OCI-LY7 (cell line): Measurements from ENCODE around the gene C3orf18. TPM values are rescaled to one million over a fixed set of nuclear protein-coding genes. Genes with fewer than 3 reads are reported as not detected.
A peak's percentile ranks its signal among the peaks of the same experiment; 100 is the strongest.

Source experiments
- BruUV-seq: library from RNA; stranded (reverse); fragments of 400-500 nt; replicated peaks from 2 replicates; lab custom pipeline; 2021; lab: Mats Ljungman, UMichigan
- CTCF ChIA-PET: fragments of 300-600 bp; sonication (Branson Sonifier 250); formaldehyde crosslinking; loops from one replicate; lab custom pipeline; 2022; ENCODE audit warnings: antibody characterized with exemption; ENCODE audit not compliant: unreplicated experiment; lab: Charles Lee
- POLR2A ChIA-PET: fragments of 300-600 bp; sonication (Branson Sonifier 250); formaldehyde crosslinking; loops from one replicate; lab custom pipeline; 2022; ENCODE audit warnings: antibody characterized with exemption; lab: Charles Lee
- DNase-seq: peaks from one replicate; pipeline ENCODE4 v3.0.0-alpha.2; 2015; ENCODE audit warnings: low spot score
- H2AFZ ChIP-seq: fragments of 200-600 bp; sonication (generic), shearing (Covaris generic); 2 replicates; pipeline ENCODE4 v1.6.1; 2014; ENCODE audit warnings: mild to moderate bottlenecking, antibody characterized with exemption, low read length, moderate library complexity
- H3K27ac ChIP-seq: fragments of 200-600 bp; sonication (generic); 2 replicates; pipeline ENCODE4 v1.5.1; 2014; ENCODE audit warnings: mixed run types, low read depth, mild to moderate bottlenecking, moderate library complexity, low read length, inconsistent platforms; ENCODE audit not compliant: poor library complexity, severe bottlenecking
- H3K36me3 ChIP-seq: fragments of 200-600 bp; sonication (generic); 2 replicates; pipeline ENCODE4 v1.6.1; 2014; ENCODE audit warnings: mild to moderate bottlenecking, antibody characterized with exemption, low read length, moderate library complexity, mixed read lengths; ENCODE audit not compliant: insufficient read depth
- H3K4me1 ChIP-seq: fragments of 200-600 bp; sonication (generic); 2 replicates; pipeline ENCODE4 v1.5.1; 2014; ENCODE audit warnings: mild to moderate bottlenecking, low read length; ENCODE audit not compliant: insufficient read depth, poor library complexity, severe bottlenecking
- H3K4me2 ChIP-seq: fragments of 200-600 bp; sonication (generic); 2 replicates; pipeline ENCODE4 v1.6.1; 2014; ENCODE audit warnings: mild to moderate bottlenecking, low read length
- H3K4me3 ChIP-seq: fragments of 200-600 bp; sonication (generic); 2 replicates; pipeline ENCODE4 v1.5.1; 2014; ENCODE audit warnings: mild to moderate bottlenecking, low read depth, low read length; ENCODE audit not compliant: poor library complexity, severe bottlenecking
- H3K79me2 ChIP-seq: fragments of 200-600 bp; sonication (generic); 2 replicates; pipeline ENCODE4 v1.6.1; 2016; ENCODE audit warnings: low read depth, mild to moderate bottlenecking, low read length, moderate library complexity, mixed read lengths; ENCODE audit not compliant: insufficient read depth
- H3K9me2 ChIP-seq: fragments of 200-600 bp; sonication (generic); 2 replicates; pipeline ENCODE4 v1.6.1; 2016; ENCODE audit warnings: mild to moderate bottlenecking, low read length, mixed read lengths; ENCODE audit not compliant: insufficient read depth
- H3K9me3 ChIP-seq: fragments of 200-600 bp; sonication (generic); 2 replicates; pipeline ENCODE4 v1.6.1; 2014; ENCODE audit warnings: mild to moderate bottlenecking, mixed run types, low read length, mixed read lengths
- H4K20me1 ChIP-seq: fragments of 200-600 bp; sonication (generic); 2 replicates; pipeline ENCODE4 v1.6.1; 2014; ENCODE audit warnings: mild to moderate bottlenecking, antibody characterized with exemption, low read length, moderate library complexity, mixed read lengths; ENCODE audit not compliant: insufficient read depth
- CTCF ChIP-seq: fragments of 200-600 bp; sonication (generic); conservative IDR thresholded peaks from 2 replicates; pipeline ENCODE4 v1.5.1; 2014; ENCODE audit warnings: mild to moderate bottlenecking, antibody characterized with exemption, low read length, moderate library complexity, mixed read lengths
- EZH2phosphoT487 ChIP-seq: fragments of 200-600 bp; sonication (generic); IDR thresholded peaks from 2 replicates; pipeline ENCODE4 v1.6.1; 2018; ENCODE audit warnings: low read depth, borderline replicate concordance, mild to moderate bottlenecking, mixed run types, antibody characterized with exemption, low read length, moderate library complexity, mixed read lengths
- intact Hi-C: fragments of 100-400 bp; cut with micrococcal nuclease; formaldehyde crosslinking; loops from one replicate; pipeline ENCODE4 v1.10.0; 2022; ENCODE audit not compliant: unreplicated experiment
- total RNA-seq, 2 experiments: library from RNA; depleted of rRNA in 1 of 2; stranded (reverse); fragments of >200 nt in 1 of 2; shearing (Covaris generic) in 1 of 2; gene quantifications; 2 replicates each; pipeline ENCODE4 v1.2.3, GENCODE V29; 2014 to 2022

The C3orf18 gene
- total RNA-seq, 2 experiments from 2014 or later, result 8.0 to 9.5 TPM

GRCh38 chr3:50594253-50594785 is 26.8 kb upstream of the C3orf18 start:
- Histone ChIP-seq H3K36me3 (no peaks in the 10 kb centered on the region), H3K9me2 (no peaks in the 10 kb centered on the region), H3K4me1 (peaks cover 10% of the 10 kb centered on the region), H3K79me2 (no peaks in the 10 kb centered on the region), H3K4me2 (no peak overlapping the region), H4K20me1 (no peaks in the 10 kb centered on the region), H3K9me3 (no peaks in the 10 kb centered on the region), H3K27ac (no peak overlapping the region), H2AFZ (no peak overlapping the region), H3K4me3 (no peak overlapping the region)
- no TSS peak for BruUV-seq
- TF ChIP-seq EZH2phosphoT487 (no peak), CTCF (no peak)
- POLR2A ChIA-PET, result interaction anchor here (0.7 kb wide), 2 partner anchors 48 to 213 kb away, joined by 3 to 4 read pairs; no protein-coding TSS in a partner anchor
- CTCF ChIA-PET, result no interaction called here
- intact Hi-C loops, result no loop called here
- DNase-seq, result no peak

- TF ChIP-seq CTCF (no peak), EZH2phosphoT487 (no peak)
- CTCF ChIA-PET, result no interaction called here
- no peaks in the 10 kb centered on the region for H3K36me3 ChIP-seq
- BruUV-seq, result no TSS peak
- no peak overlapping the region for H3K27ac ChIP-seq
- H3K4me1 ChIP-seq, result peaks cover 10% of the 10 kb centered on the region
- no peaks in the 10 kb centered on the region for H3K79me2 ChIP-seq
- DNase-seq, result no peak
- intact Hi-C loops, result no loop called here
- H4K20me1 ChIP-seq, result no peaks in the 10 kb centered on the region
- no peaks in the 10 kb centered on the region for H3K9me2 ChIP-seq
- POLR2A ChIA-PET, result interaction anchor here (0.7 kb wide), 1 partner anchor 89 kb away, joined by 3 read pairs; no protein-coding TSS in a partner anchor
- H2AFZ ChIP-seq, result no peak overlapping the region
- H3K9me3 ChIP-seq, result no peaks in the 10 kb centered on the region
- no peak overlapping the region for H3K4me2 ChIP-seq
- no peak overlapping the region for H3K4me3 ChIP-seq
Measured at GRCh38 chr3:50592568-50592967, 25.0 kb upstream of the C3orf18 start.

- Histone ChIP-seq H3K27ac (no peak overlapping the region), H3K4me2 (no peak overlapping the region), H2AFZ (no peak overlapping the region), H4K20me1 (no peaks in the 10 kb centered on the region), H3K36me3 (no peaks in the 10 kb centered on the region), H3K9me3 (no peaks in the 10 kb centered on the region), H3K4me1 (peaks cover 10% of the 10 kb centered on the region), H3K4me3 (no peak overlapping the region), H3K9me2 (no peaks in the 10 kb centered on the region), H3K79me2 (no peaks in the 10 kb centered on the region)
- no peak for DNase-seq
- TF ChIP-seq EZH2phosphoT487, result no peak
- TF ChIP-seq CTCF, result peak; percentile 13; the same call in 1 of the 2 replicates
- intact Hi-C loops, result loop anchor here (2.0 kb wide), 1 partner anchor 24 kb away; no protein-coding TSS in a partner anchor
- CTCF ChIA-PET, result interaction anchor here (1.3 kb wide), 1 partner anchor 61 kb away, joined by 3 read pairs; no protein-coding TSS in a partner anchor
- no TSS peak for BruUV-seq
- POLR2A ChIA-PET, result interaction anchor here (0.6 kb wide), 2 partner anchors 46 to 853 kb away, joined by 3 read pairs; no protein-coding TSS in a partner anchor
Measured at GRCh38 chr3:50591196-50591741, 23.7 kb upstream of the C3orf18 start.
